VCaP (cell line): ENCODE measurements around the gene COPZ2.
"Not testable (repeated sequence)": the region's sequence is repeated elsewhere in the genome, so short reads cannot be mapped to it uniquely, and the experiment has no call there.

Experiments used
- H3K27ac ChIP-seq: fragments of 450-650 bp; 2 replicates; pipeline ENCODE4 v1.5.1; 2017
- CTCF ChIP-seq: fragments of 450-650 bp; conservative IDR thresholded peaks from 2 replicates; pipeline ENCODE4 v1.5.1; 2017; ENCODE audit warnings: mild to moderate bottlenecking, moderate library complexity

COPZ2 gene

GRCh38 chr17:47993031-47993564, 44.5 kb downstream of the COPZ2 start:
- no peak for TF ChIP-seq CTCF
- no peak overlapping the region for H3K27ac ChIP-seq

GRCh38 chr17:47992216-47992615, 45.4 kb downstream of the COPZ2 start:
- no peak overlapping the region for H3K27ac ChIP-seq
- TF ChIP-seq CTCF = no peak

GRCh38 chr17:47990962-47991731, 46.5 kb downstream of the COPZ2 start:
- no peak for TF ChIP-seq CTCF
- no peak overlapping the region for H3K27ac ChIP-seq

GRCh38 chr17:47989700-47990099, 47.9 kb downstream of the COPZ2 start:
- TF ChIP-seq CTCF = no peak
- no peak overlapping the region for H3K27ac ChIP-seq

GRCh38 chr17:47989159-47989558, 48.4 kb downstream of the COPZ2 start:
- H3K27ac ChIP-seq = no peak overlapping the region
- TF ChIP-seq CTCF = no peak

GRCh38 chr17:47988445-47988844, 49.2 kb downstream of the COPZ2 start:
- not testable (repeated sequence) for H3K27ac ChIP-seq

GRCh38 chr17:47987240-47987835, 50.3 kb downstream of the COPZ2 start:
- no peak for TF ChIP-seq CTCF
- H3K27ac ChIP-seq = peak overlapping the region; percentile 70

GRCh38 chr17:47986520-47986919, 51.1 kb downstream of the COPZ2 start:
- peak overlapping the region; percentile 70 for H3K27ac ChIP-seq
- no peak for TF ChIP-seq CTCF
